GM13976 (cell line): ENCODE data around the gene ST3GAL3.

Experiments used
- DNase-seq: peaks from one replicate; pipeline ENCODE4 v3.0.0; 2012; ENCODE audit warnings: low spot score
- in situ Hi-C: fragments of 300-500 bp; cut with MboI; formaldehyde crosslinking; loops from one replicate; pipeline ENCODE4 v1.12.0; 2022; ENCODE audit warnings: low sequenced_read_pairs, mixed read lengths, inconsistent platforms; ENCODE audit not compliant: unreplicated experiment
- TF ChIP-seq, protein P1 (sequence below): IDR thresholded peaks from 2 replicates; pipeline ENCODE4 v1.5.1; 2012; ENCODE audit warnings: borderline replicate concordance, mild to moderate bottlenecking; ENCODE audit not compliant: insufficient read depth; ENCODE audit errors: extremely low read depth, missing control alignments, control extremely low read depth

ST3GAL3 gene

DNA sequence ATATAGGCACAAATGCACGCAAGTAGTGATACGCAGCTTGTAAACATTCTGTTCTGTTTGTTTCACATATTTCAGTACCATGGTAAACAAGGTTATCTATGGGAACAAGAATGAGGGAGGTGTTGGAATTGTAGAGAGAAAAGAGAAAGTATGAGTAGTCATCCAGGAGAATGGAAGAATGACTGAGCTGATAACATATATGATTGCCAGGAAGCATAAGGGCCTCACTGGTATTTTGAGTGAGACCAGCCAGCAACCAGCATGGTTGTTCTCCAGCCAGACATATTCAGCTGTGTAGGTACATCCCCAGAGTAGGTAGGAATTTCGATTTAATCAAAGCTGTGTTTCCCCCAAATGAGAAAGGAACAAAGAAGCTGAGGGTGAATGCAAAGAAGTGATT is 167.4 kb downstream of the ST3GAL3 start:
- no peak for DNase-seq
- in situ Hi-C loops, result no loop called here
- TF ChIP-seq, protein P1, sequence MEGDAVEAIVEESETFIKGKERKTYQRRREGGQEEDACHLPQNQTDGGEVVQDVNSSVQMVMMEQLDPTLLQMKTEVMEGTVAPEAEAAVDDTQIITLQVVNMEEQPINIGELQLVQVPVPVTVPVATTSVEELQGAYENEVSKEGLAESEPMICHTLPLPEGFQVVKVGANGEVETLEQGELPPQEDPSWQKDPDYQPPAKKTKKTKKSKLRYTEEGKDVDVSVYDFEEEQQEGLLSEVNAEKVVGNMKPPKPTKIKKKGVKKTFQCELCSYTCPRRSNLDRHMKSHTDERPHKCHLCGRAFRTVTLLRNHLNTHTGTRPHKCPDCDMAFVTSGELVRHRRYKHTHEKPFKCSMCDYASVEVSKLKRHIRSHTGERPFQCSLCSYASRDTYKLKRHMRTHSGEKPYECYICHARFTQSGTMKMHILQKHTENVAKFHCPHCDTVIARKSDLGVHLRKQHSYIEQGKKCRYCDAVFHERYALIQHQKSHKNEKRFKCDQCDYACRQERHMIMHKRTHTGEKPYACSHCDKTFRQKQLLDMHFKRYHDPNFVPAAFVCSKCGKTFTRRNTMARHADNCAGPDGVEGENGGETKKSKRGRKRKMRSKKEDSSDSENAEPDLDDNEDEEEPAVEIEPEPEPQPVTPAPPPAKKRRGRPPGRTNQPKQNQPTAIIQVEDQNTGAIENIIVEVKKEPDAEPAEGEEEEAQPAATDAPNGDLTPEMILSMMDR, result no peak

DNA sequence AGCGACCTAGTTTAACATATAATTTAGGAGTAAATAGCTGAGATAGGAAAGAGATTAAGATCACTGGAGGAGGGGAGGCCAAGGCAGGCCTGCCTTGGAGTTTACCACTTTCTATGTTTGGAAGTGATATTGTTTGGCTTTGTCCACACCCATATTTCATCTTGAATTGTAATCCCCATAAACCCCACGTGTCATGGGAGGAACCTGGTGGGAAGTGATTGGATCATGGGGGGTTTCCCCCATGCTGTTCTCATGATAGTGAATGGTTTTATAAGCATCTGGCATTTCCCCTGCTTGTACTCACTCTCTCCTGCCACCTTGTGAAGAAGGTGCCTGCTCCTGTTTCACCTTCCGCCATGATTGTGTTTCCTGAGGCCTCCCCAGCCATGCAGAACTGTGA is 168.0 kb downstream of the ST3GAL3 start:
- in situ Hi-C loops, result no loop called here
- TF ChIP-seq, protein P1, result no peak
- no peak for DNase-seq

DNA sequence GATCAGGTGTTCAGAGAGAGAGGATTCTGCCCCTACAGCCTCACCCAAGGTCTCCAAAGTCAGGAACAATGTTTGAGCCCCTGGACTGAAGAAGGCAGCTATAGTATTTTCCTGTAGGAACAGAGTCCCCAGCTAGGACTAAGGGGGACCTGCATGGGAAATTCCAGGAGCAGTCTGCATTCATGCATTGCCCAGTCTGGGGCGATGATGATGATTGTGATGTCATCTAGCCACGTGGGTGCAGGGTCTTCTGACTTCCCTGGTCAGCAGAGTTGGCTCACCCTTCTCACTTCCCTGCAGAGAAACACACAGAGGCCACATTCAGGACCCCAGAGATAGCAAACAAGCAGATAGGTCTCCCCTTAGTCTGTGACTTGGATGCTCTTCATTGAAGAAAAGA is 169.8 kb downstream of the ST3GAL3 start:
- in situ Hi-C loops, result no loop called here
- DNase-seq, result no peak

DNA sequence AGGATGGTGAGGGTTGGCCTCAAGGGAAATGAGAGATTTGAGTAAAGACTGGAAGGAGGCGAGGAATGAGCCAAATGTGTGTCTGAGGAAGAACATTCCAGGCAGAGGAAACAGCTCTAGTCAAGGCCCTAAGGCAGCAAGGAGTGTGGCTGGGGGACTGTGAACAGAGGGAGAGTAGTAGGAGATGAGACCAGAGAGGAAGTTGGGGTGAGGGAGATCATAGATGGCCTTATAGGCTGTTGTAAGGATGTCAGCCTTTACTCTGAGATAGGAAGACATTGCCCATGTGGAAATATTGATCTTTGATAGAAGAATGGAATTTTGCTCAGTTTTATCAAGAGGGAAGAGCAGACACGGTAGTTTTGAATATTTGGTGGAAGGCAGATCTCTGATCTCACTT is 171.1 kb downstream of the ST3GAL3 start:
- no peak for DNase-seq
- in situ Hi-C loops, result no loop called here
- TF ChIP-seq, protein P1, result no peak

More for the DNA sequence above, 169.8 kb downstream of the ST3GAL3 start:
- TF ChIP-seq, protein P1, result no peak

DNA sequence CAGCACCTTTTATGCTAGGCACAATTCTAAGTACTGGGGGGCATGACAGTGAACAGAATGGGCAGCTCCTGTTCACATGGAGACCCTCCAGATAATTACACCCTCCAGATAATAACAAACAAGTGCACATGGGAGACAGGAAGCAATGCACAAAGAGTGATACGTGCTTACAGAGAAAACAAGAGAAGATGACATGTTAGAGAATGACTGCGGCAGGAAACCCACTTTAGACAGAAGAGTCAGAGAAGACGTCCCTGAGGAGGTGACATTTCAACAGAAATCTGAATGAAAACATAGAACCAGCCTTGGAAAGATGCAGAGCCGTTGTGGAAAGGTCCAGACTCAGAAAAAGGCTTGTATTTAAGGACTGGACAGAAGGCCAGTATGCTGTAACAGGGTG is 171.5 kb downstream of the ST3GAL3 start:
- TF ChIP-seq, protein P1, result no peak
- in situ Hi-C loops, result no loop called here
- DNase-seq, result no peak

DNA sequence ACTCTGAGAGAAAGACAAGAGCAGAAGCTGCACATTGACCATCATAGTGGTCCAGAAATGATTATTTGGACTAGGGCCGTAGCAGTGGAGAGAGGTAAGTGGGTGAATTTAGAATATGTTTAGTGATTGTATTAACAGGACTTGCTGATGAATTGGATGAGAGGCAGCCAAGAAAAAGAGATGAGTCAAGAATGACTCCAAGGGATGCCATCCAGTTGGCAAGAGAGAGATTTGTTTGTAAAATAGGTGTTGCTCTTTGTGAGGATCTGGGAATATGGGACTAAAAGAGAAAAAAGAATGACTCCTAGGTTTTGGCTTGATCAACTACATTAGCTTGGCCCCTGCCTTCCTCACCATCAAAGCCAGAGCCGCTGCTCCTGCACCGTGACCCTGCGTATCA is 172.1 kb downstream of the ST3GAL3 start:
- in situ Hi-C loops, result no loop called here
- TF ChIP-seq, protein P1, result no peak
- no peak for DNase-seq

DNA sequence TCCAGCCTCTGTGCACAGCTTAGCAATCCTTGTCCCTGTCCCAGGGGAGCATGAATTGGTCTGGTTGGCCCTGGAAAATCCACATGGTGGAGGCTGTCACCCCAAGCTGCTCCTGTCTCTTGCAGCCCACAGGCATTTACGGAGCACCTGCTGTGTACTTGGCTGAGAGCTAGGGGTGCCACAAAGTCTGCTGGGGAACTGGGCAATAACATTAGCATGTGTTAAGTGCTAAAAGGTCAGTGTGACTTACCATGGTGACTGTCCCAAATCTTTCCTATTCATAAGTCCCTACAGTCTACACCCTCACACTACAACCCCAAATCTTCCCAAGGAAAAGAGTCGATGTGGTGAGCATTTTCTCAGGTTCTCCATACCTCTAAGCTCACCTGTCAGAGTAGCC is 172.7 kb downstream of the ST3GAL3 start:
- TF ChIP-seq, protein P1, result no peak
- in situ Hi-C loops, result no loop called here
- DNase-seq, result no peak
